HG02623 (cell line): Measurements from ENCODE around the gene ACTR5.

ENCODE experiments used
- ATAC-seq: cut with Tn5 transposase; IDR thresholded peaks from one replicate; pipeline ENCODE4 v1.9.1; 2021; ENCODE audit warnings: moderate library complexity; ENCODE audit not compliant: unreplicated experiment

The ACTR5 gene

DNA sequence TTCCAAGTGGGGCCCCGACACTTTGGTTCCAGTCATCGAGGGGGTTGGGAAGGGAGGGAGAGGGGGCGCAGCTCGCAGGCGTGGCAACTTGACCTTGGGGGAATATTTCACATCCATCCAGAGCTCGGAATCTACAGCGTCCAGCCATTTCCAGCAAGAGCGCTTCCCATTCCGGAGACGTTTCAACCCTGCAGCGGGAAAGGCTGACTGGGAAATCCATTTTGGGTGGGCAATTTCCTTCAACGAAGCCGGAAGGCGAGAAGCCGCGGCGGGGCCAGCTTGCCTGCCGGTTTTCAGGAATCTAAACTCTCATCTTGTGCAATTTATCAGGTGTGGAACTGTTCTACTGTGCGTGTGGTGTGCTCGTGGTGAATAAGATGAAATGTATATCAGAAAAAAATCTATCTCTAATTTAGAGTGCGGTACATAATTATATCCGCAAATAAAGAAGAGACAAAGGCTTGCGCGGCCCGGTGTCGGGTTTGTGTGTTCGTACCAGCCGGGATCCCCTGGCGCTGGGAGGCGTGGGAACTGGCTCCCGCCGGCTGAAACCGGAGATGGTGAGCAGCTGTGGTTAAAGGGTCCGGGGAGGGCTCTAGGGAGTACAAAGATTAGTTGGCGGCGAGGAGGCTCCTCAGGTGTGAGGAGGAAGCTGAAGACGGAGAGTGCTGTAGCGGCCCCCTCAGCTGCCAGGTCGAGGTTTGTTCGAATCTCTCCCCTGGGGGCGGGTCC is 19.2 kb upstream of the ACTR5 start:
- no peak for ATAC-seq

DNA sequence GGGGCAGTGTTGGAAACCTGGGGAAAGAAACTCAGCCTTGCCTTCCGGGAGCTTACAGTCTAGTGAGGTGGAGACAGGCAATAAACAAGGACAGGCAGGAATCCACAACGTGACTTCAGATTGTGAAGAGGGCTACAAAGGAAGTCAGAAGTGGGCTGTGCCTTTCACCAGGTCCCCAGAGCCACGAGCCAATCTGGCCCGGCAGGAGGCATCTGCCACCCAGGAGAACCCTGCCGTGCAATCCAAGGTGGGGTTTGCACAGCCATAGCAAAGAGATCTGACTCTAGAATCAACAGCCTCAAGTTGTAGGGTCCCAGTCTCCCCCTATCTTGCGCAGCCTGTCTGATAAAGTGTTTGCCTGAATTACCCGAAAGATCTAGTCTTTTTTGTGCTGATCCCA is 18.5 kb upstream of the ACTR5 start:
- ATAC-seq: no peak

DNA sequence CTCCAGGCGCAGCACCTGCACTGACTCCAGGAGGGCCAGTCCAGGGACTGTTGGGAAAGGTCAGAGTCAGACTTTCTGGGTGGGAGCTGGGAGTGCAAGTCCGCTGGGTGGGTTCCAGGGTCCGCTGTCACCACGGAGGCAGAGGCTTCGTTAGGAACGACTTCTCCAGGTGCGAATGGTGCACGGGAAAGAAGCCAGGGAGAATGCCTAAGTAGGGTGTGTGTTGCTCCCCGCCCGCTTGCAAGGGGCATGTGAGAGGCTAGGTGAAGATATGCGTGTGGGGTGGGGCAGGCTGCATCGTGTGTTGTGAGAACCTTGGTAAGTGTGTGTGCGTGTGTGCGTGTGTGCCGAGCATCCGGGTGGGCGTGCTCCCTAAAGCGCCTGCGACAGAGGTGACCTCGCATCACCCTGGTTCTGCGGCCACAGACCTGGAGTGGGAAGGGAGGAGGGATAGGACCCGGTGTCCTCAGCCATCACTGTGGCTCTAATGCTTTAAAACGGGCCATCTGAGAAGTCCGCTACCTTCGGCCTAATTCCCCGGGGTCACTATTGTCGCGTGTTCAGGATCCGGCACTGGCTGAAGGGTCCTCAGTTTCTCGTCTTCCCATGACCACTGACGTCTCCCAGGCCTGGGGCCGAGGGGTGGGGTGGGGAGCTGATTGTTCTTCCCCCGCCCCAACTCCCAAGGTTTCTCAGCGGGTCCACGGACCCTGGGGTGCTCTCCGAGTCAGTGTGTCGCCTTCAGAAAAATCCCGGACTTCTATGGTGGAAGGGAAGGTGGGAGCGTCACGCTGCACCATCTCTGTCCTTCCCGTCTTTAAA is 17.9 kb upstream of the ACTR5 start:
- no peak for ATAC-seq

DNA sequence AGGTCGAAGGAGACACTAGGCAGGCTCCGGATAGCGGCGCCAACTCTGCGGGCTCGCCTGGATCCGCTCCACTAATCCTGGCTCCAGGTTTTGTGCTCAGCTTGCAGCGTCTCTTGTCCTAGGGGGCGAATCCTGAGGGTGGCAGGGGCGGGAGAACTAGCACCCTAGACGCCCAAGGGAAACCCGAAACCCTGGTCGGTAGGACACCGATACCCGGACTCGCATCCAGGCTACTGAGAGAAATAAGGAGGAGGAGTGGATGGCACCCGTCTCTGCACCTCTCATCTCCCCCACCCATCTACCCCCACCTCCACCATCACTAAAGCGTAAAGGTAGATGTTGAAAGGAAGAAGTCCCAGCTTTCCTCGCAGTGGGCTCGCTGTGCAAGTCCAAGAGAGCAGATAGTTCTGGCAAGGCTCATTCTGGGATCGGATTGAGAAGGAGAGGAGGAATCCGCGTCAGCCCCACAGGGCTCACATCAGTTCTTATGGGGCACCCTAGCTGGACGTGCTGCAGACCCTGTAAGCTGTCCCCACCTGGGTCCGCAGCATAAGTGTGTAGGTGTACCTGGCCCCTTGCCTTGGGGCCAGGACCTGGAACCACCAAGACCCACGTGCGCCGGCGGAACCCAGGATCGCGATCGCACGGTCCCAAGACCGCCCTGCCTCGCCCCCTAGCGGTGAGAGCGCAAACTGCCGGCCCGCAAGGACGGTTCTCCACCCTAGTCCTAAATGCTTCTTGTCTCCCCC is 17.1 kb upstream of the ACTR5 start:
- ATAC-seq: peak; percentile 45

DNA sequence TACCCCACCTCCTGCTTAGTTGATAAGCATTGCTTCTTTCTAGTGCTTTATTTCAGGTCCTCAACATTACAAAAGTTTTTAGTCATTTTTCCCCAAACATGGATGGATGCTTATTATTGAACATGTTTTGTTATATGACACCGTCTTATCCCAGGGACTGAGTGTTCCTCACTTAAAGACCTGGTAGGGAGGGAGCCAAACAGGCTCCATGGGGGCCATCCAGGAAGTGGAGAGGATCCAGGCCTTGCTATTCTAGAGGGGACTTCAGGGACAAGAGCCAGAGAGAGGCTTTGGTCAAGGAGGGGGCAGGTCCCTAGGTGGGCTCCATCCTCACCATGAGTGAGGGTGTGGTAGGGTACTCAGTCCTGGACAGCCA is 16.5 kb upstream of the ACTR5 start:
- ATAC-seq: no peak

DNA sequence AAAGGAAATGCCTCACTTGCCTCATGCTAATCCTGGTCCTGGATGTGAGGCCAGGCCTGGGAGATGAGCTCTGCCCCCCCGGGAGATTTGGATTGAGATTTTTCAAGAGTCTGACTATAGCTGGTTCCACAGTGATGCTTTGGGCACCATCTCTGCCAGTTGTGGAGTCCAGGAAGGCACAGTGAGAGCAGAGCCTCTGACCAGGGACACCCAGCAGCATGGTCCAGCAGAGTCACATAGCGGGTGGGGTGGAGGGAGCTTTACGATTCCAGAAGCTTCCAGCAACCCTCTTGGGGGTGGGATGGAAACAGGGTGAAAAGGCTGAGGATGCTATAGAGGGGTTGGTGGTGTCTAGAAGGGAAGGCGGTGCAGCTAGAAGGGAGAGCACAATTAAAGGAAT is 15.3 kb upstream of the ACTR5 start:
- no peak for ATAC-seq

DNA sequence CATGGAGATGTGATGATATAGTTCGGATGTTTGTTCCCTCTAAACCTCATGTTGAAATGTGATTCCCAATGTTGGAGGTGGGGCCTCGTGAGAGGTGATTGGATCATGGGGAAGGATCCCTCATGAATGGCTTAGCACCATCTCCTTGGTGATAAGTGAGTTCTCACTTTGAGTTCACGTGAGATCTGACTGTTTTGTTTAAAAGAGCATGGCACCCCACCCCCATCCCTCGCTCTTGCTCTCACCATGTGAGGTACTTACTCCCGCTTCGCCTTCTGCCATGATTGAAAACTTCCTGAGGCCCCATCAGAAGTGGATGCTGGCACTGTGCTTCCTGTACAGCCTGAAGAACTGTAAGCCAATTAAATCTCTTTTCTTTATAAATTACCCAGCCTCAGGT is 13.1 kb upstream of the ACTR5 start:
- ATAC-seq: no peak

DNA sequence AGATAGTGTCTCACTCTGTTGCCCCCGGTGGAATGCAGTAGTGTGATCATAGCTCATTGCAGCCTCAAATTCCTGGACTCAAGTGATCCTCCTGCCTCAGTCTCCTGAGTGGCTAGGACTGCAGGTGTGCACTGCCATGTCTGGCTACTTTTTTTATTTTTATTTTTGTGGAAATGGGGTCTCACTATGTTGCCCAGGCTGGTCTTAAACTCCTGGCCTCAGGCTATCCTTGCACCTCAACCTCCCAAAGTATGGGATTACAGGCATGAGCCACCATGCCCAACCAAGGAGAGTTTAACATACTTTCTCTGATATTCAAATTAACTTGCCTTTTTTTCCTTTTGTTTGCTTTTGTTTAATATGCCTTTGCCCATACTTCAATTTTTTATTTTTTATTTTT is 10.4 kb upstream of the ACTR5 start:
- no peak for ATAC-seq

DNA sequence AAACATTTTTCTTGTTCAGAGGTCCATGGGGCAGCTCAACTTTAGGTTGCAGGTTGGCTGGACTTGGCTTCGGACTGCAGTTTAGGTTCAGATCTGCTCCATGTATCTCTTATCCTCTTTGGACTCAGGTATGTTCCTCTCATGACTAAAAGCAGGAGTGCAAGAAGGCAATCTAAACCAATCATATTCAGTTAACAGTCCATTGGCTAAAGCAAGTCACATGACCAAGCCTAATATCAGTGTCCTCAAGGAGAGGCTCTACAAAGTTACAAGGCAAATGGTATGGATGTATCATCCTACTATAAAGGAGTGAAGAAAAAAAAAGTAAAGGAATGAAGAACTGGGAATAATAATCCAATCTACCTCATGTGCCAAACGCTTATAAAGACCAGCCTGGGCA is 2.5 kb upstream of the ACTR5 start:
- no peak for ATAC-seq

DNA sequence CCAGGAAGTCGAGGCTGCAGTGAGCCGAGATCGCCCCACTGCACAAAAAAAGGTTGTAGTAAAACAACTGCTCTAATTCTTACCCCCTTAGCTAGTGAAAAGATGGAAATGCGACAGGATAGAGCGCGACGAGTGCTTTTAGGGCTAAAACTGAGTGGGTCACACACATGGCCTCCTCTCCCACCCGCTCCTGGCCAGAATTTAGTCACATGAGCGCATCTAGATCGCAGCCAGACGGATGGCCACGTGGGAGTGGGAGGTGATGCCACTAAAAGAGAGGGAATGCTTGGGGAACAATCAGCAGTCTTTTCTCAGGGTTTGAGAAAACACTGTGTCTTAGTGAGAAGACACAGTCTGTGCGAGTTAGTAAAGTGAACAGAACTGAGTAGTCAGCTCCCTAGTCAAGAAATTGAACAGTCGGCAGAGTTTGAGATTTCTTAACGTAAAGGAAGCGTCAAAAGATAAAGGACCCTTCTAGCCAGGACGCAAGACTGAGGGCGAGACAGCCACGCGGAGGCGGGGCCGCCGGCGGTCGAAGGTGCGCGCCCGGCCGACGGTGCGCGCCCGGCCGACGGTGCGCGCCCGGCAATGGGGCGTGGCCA is 664 bp upstream of the ACTR5 start:
- no peak for ATAC-seq

DNA sequence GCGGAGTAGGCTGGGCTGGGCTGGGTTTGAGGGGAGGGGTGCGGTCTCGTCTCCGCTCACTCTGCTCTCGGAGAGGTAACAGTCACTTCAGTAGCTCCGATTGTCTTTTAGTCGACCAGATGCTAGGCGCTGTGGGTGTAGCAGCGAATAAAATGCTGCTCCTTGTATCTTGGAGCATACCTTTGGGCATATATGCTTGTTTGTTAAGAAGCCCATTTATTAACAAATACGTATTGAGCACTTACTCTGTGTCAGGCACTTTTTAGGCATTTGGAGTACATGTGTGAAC is 545 bp downstream of the ACTR5 start:
- peak; percentile 21 for ATAC-seq

DNA sequence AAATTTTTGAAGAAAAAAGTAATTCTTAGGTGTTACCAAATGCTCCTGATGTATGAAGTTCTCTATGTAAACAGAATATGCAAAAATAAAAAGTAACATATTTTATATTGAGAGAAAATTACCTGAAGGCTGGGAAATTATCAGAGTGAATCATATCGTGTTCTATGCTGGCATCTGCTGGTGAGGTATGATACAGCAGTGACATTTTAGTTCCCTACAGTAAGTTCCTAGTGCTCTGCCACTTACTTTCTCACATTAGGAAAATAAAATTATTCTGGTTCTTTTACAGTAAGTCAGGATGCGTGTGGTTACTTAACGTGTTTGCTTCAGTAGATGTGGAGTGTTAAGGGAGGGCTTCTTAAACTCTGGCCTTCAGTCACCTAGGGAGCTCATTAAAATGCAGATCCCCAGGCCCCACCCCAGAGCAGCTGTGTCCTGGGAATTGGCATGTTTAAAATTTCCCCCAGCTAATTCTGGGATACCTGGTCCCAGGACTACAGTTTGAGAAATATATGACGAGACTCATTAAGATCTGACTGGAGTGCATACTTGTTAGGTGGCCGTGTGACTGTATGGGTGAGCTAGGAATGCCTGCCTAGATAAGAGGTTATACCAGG is 3.2 kb downstream of the ACTR5 start:
- ATAC-seq: no peak

DNA sequence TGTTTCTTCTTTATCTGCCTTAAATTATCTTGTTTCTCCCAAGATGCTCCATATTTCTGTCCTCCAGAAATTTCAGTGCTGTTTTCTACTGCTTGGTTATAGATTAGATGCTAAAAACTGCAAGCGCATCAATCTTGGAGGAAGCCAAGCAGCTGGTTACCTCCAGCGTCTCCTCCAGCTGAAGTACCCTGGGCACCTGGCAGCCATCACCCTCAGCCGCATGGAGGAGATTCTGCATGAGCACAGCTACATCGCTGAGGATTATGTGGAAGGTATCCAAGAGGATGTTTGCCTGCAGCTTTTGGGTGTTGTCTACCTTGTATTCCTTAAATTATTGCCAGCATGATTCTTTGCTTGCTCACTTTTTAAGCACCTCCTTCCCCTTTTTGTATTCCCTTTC is 3.8 kb downstream of the ACTR5 start:
- no peak for ATAC-seq

DNA sequence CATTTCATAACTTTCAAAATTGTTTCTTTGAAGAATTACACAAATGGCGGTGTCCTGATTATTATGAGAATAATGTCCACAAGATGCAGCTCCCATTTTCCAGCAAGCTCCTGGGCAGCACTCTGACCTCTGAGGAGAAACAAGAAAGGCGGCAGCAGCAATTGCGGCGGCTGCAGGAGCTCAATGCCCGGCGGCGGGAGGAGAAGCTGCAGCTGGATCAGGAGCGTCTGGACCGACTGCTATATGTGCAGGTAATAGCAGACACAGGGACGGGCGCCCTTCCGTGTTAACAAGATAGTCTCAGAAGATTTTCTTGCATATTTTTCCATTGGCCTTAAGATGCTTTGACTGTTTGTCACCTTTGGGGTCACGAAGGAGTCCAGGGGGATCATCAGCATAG is 6.7 kb downstream of the ACTR5 start:
- no peak for ATAC-seq

DNA sequence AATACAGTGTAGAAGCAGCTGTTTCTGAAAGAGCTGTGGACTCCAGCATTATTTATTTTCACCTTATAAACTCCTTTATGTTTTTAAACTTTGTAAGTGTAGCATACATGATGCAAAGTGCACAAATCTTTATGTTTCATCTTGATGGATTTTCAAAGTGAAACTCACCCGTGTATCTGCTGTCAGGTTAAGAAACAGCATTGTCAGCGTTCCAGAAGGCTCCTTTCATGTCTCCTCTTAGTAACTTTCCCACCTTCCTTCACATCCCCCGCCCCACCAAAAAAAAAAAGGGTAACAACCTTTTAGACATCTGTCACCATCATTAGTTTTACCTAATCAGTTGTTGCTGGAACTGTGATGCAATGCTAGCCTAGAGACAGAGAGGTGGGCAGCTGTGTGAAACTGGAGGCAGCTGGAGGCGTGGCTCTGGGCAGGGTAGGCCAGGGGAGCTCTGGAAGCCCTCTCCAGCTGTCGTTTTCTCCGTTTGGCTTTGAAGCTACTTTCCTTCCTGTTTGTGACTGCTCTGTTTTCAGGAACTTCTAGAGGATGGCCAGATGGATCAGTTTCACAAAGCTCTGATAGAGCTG is 7.2 kb downstream of the ACTR5 start:
- no peak for ATAC-seq

DNA sequence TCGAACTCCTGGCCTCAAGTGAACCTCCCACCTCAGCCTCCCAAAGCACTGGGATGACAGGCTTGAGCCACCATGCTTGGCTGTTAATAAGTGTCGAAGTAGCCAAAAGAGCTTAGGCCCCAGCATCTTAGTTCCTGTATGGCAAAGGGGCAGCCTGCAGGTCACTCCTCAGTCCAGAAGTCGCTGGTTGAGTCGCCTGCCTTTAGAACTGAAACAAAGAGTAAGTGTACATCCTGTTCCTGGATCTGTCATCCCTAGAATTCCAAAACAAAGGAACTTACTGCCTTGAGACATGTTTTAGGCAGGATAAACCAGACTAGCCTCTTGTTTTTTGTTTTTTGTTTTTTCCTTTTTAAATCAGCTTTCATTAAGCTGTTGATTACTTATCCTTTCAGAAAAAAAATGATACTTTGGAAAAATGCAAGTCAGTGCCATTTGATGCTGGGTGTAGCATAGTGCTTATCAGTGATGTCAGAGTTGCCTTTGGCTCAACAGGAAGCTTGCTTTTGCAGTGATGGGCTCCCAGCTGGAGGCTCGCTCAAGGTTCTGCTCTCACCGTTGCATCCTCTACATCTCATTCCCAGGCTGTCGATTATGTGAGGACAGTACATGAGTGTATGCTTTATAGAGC is 9.0 kb downstream of the ACTR5 start:
- ATAC-seq: no peak

DNA sequence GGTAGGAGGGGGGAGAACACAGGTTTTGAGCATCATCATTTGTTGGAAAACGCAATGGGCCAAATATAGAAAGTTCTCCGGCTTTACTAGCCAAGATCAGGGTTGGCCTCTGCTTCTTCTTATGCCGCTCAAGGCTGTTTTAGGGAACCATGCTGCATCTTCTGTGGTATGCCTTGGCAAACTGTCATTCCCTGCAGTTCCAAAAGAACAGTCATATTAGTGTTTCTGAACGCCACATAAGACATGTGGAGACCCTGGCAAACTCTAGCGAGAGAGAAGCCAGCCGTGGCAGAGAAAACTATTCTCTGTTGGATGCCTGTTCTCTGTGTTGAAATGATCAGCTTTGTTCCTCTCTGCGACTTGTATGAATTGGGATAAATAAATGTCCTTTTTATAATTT is 10.8 kb downstream of the ACTR5 start:
- ATAC-seq: no peak

DNA sequence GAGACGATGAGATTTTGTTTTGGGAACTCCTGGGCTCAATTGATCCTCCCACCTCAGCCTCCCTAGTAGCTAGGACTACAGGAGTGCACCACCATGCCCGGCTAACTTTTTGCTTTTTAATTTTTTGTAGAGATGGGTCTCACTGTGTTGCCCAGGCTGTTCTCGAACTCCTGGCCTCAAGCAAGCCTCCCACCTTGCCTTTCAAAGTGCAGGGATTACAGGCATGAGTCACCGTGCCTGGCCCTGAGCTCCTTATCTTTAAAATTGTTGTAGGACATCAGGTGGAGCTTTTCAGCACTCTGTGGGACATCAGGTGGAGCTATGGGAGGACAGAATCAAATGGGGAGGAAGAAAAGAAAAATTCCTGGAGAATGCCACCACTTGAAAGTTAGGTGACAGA is 12.7 kb downstream of the ACTR5 start:
- no peak for ATAC-seq

DNA sequence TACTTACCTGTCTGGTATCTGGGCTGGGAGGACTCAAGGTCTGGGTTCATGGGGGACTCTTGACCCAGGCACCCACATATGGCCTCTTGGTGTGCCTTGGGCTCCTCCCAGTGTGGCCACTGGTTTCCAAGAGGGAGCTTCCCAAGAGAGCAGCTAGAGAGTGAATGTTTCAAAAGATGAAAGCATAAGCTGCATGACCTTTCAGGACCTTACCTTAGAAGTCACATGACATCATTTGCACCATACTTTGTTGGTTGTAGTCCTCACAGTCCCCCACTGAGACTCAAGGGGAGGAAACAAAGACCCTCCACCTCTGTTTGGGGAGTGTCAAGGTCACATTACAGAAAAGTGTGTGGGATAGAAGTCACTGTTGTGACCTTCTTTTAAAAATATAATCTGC is 13.9 kb downstream of the ACTR5 start:
- ATAC-seq: no peak

DNA sequence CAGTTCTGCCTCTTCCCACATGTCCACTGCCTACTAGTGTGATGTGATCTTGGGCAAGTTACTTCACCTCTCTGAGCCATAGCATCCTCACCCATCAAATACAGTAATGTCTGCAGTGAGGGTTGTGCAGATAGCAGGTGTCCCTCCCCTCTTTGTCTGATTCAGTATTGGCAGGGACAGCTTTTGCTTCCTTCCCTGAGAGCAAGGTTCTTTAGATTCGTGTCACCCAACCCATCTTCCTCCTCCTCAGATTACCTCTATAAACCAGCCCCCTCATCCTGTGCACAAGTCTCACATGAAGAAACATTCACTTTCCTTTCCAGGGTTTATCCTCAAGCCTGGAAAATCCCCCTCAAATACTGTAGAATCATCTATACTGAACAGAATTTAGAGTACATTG is 15.4 kb downstream of the ACTR5 start:
- no peak for ATAC-seq
